HCT116 (cell line): ENCODE measurements around the gene SEMA5A. TPM values are rescaled to one million over a fixed set of nuclear protein-coding genes. Genes with fewer than 3 reads are reported as not detected.

Experiments
- ATAC-seq: fragments of 200-7000 bp; cut with Tn5 transposase; 2 replicates; pipeline ENCODE4 v1.9.1; 2020; ENCODE audit warnings: mild to moderate bottlenecking, moderate library complexity
- BruUV-seq: library from RNA; stranded (reverse); fragments of 400-500 nt; replicated peaks from 2 replicates; lab custom pipeline; 2021; lab: Mats Ljungman, UMichigan
- CTCF ChIA-PET: fragments of 300-600 bp; sonication (Branson Sonifier 250); formaldehyde crosslinking; loops from one replicate; lab custom pipeline; 2021; ENCODE audit warnings: antibody characterized with exemption; lab: Charles Lee
- POLR2A ChIA-PET: fragments of 300-600, 350-600 bp; sonication (Branson Sonifier 250); formaldehyde crosslinking; loops from one replicate; lab custom pipeline; 2021; ENCODE audit warnings: antibody characterized with exemption; lab: Charles Lee
- RAD21 ChIA-PET, 2 experiments: fragments of 300-600 bp; sonication (Branson Sonifier 250); formaldehyde crosslinking; loops; one replicate each; lab custom pipeline; 2023; ENCODE audit warnings: low total read pairs in 2 of 2; ENCODE audit not compliant: uncharacterized antibody in 2 of 2, unreplicated experiment in 2 of 2, low non-redundant PET in 1 of 2; lab: Charles Lee
- DNase-seq: peaks from one replicate; pipeline ENCODE4 v3.0.0-alpha.2; 2010; ENCODE audit warnings: low read depth, low spot score
- H2AFZ ChIP-seq: fragments of 200-600 bp; shearing (Covaris generic), sonication (generic); 2 replicates; pipeline ENCODE4 v1.6.1; 2017; ENCODE audit warnings: low read depth, mixed run types, mixed read lengths, antibody characterized with exemption, low read length; ENCODE audit not compliant: poor library complexity, severe bottlenecking
- H3K27ac ChIP-seq: 2 replicates; pipeline ENCODE4 v1.5.1; 2012; ENCODE audit warnings: low read depth, low read length
- H3K27me3 ChIP-seq: fragments of 200-600 bp; sonication (generic); 2 replicates; pipeline ENCODE4 v1.6.1; 2016; ENCODE audit warnings: mixed run types, low read length, mixed read lengths; ENCODE audit not compliant: insufficient read depth
- H3K36me3 ChIP-seq, 2 experiments: fragments of 200-500 bp in 1 of 2; fragments of 200-600 bp in 1 of 2; sonication (Bioruptor generic) in 1 of 2; sonication (generic) in 1 of 2; 2 replicates each; pipeline versions ENCODE4 v1.5.1 to v1.6.1; 2014 to 2016; ENCODE audit warnings: low read length in 2 of 2, inconsistent platforms in 1 of 2, mixed read lengths in 1 of 2, mixed run types in 1 of 2; ENCODE audit not compliant: insufficient read depth in 2 of 2, control insufficient read depth in 1 of 2
- H3K4me1 ChIP-seq, 2 experiments: fragments of 200-600 bp in 1 of 2; sonication (generic) in 1 of 2; 2 replicates each; pipeline versions ENCODE4 v1.5.1 to v1.6.1; 2012 to 2017; ENCODE audit warnings: low read length in 2 of 2, inconsistent platforms in 1 of 2, mild to moderate bottlenecking in 1 of 2, mixed read lengths in 1 of 2, mixed run types in 1 of 2, moderate library complexity in 1 of 2; ENCODE audit not compliant: insufficient read depth in 2 of 2, control insufficient read depth in 1 of 2
- H3K4me2 ChIP-seq: fragments of 200-600 bp; sonication (generic); 2 replicates; pipeline ENCODE4 v1.6.1; 2017; ENCODE audit warnings: mixed run types, low read length, mixed read lengths
- H3K4me3 ChIP-seq, 2 experiments: fragments of 200-600 bp in 1 of 2; sonication (generic) in 1 of 2; replicated peaks in 1 of 2; 2 replicates each; pipeline ENCODE4 v1.5.1; 2011 to 2016; ENCODE audit warnings: low read length in 2 of 2, control low read depth in 1 of 2, low read depth in 1 of 2, mild to moderate bottlenecking in 1 of 2, mixed read lengths in 1 of 2, mixed run types in 1 of 2
- H3K79me2 ChIP-seq: fragments of 200-600 bp; sonication (generic); 2 replicates; pipeline ENCODE4 v1.6.1; 2017; ENCODE audit warnings: mild to moderate bottlenecking, mixed run types, low read length, moderate library complexity, mixed read lengths; ENCODE audit not compliant: insufficient read depth
- H3K9ac ChIP-seq: fragments of 200-600 bp; sonication (generic); 2 replicates; pipeline ENCODE4 v1.6.1; 2016; ENCODE audit warnings: low read length, mixed read lengths
- H3K9me2 ChIP-seq: fragments of 200-600 bp; sonication (generic), shearing (Covaris generic); 2 replicates; pipeline ENCODE4 v1.6.1; 2017; ENCODE audit warnings: mixed run types, mild to moderate bottlenecking, moderate library complexity; ENCODE audit not compliant: insufficient read depth
- H3K9me3 ChIP-seq, 2 experiments: fragments of 200-500 bp in 1 of 2; fragments of 200-600 bp in 1 of 2; sonication (Bioruptor generic) in 1 of 2; sonication (generic) in 1 of 2; 2 replicates each; pipeline ENCODE4 v1.6.1; 2014 to 2017; ENCODE audit warnings: low read length in 2 of 2, mixed read lengths in 2 of 2, inconsistent platforms in 1 of 2, low read depth in 1 of 2, mild to moderate bottlenecking in 1 of 2, mixed run types in 1 of 2, moderate library complexity in 1 of 2; ENCODE audit not compliant: control insufficient read depth in 1 of 2, insufficient read depth in 1 of 2
- H4K20me1 ChIP-seq: fragments of 200-600 bp; sonication (generic), shearing (Covaris generic); 2 replicates; pipeline ENCODE4 v1.6.1; 2017; ENCODE audit warnings: mixed run types, mild to moderate bottlenecking, moderate library complexity; ENCODE audit not compliant: insufficient read depth
- ATF3 ChIP-seq: IDR thresholded peaks from 2 replicates; pipeline ENCODE4 v1.6.1; 2012
- CBX3 ChIP-seq: IDR thresholded peaks from 2 replicates; pipeline ENCODE4 v1.6.1; 2012; ENCODE audit warnings: low read depth
- CEBPB ChIP-seq: IDR thresholded peaks from 2 replicates; pipeline ENCODE4 v1.6.1; 2012; ENCODE audit warnings: low read depth
- CTCF ChIP-seq, 3 experiments: fragments of 200-600 bp in 1 of 3; sonication (generic) in 1 of 3; IDR thresholded peaks in 2 of 3; conservative IDR thresholded peaks in 1 of 3; 2 replicates each; pipeline ENCODE4 v1.5.1; 2012 to 2017; ENCODE audit warnings: low read depth in 2 of 3, low read length in 2 of 3, antibody characterized with exemption in 1 of 3, borderline replicate concordance in 1 of 3, control low read depth in 1 of 3, mild to moderate bottlenecking in 1 of 3, mixed read lengths in 1 of 3, mixed run types in 1 of 3, moderate library complexity in 1 of 3; ENCODE audit not compliant: insufficient read depth in 1 of 3
- EGR1 ChIP-seq: IDR thresholded peaks from 2 replicates; pipeline ENCODE4 v1.6.1; 2012; ENCODE audit warnings: low read depth
- ELF1 ChIP-seq: IDR thresholded peaks from 2 replicates; pipeline ENCODE4 v1.6.1; 2012; ENCODE audit warnings: low read depth, borderline replicate concordance
- EZH2 ChIP-seq: fragments of 200-600 bp; sonication (generic); IDR thresholded peaks from 2 replicates; pipeline ENCODE4 v1.6.1; 2017; ENCODE audit warnings: antibody characterized with exemption, mixed run types
- FOSL1 ChIP-seq: IDR thresholded peaks from 2 replicates; pipeline ENCODE4 v1.6.1; 2012; ENCODE audit warnings: low read depth
- JUND ChIP-seq: IDR thresholded peaks from 2 replicates; pipeline ENCODE4 v1.6.1; 2012
- POLR2A ChIP-seq: IDR thresholded peaks from 2 replicates; pipeline ENCODE4 v1.7.0; 2011; ENCODE audit warnings: borderline replicate concordance; ENCODE audit not compliant: insufficient read depth, insufficient read length; ENCODE audit errors: extremely low read depth
- POLR2AphosphoS5 ChIP-seq: IDR thresholded peaks from 2 replicates; pipeline ENCODE4 v1.6.1; 2011; ENCODE audit warnings: mild to moderate bottlenecking, low read depth, low read length, moderate library complexity
- SIN3A ChIP-seq: IDR thresholded peaks from 2 replicates; pipeline ENCODE4 v1.6.1; 2012; ENCODE audit warnings: low read depth
- SP1 ChIP-seq: IDR thresholded peaks from 2 replicates; pipeline ENCODE4 v1.6.1; 2012; ENCODE audit warnings: low read depth
- ZBTB33 ChIP-seq: IDR thresholded peaks from 2 replicates; pipeline ENCODE4 v1.6.1; 2011; ENCODE audit warnings: mild to moderate bottlenecking, low read length, moderate library complexity; ENCODE audit not compliant: insufficient replicate concordance; ENCODE audit errors: extremely low read depth
- ZFX ChIP-seq: fragments of 450-650 bp; IDR thresholded peaks from 2 replicates; pipeline ENCODE4 v1.6.1; 2017
- intact Hi-C: fragments of 100-400 bp; cut with micrococcal nuclease; formaldehyde crosslinking; loops from 2 replicates; pipeline ENCODE4 v1.10.0; 2022
- total RNA-seq: library from RNA; stranded (reverse); gene quantifications from one replicate; pipeline ENCODE4 v1.2.1, GENCODE V29; 2021; ENCODE audit not compliant: unreplicated experiment

Gene SEMA5A
- total RNA-seq, 1 experiment from 2014 or later: 0.02 TPM

DNA sequence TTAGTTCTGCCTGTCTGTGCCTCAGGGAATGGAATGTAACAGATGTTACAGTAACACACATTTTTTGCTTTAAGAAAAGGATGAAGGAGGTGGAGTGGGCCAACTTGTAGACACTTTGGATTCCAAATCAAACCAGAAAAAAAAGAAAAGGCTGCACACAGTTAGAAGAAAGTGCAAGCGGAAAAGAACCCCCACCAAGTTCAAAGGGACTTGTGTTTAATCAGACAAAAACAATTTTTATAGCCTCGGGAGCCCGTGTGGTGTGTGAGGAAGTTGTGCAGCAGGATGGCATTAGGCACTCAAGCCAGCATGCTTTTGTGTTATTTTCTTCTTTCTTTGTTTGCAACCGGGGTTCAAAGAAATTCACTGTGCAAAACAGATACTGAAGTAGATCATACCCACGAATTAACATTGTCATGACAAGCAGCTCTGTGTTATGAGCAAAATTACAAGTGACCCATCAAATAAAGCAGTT is 189.5 kb downstream of the SEMA5A start:
- H2AFZ ChIP-seq: no peak overlapping the region
- H3K9me3 ChIP-seq: peaks cover 12 to 21% of the 10 kb centered on the region in 2 experiments; a peak in 2 of 4 replicates
- intact Hi-C loops: no loop called here
- H3K9ac ChIP-seq: no peak overlapping the region
- no peak for DNase-seq
- H3K27ac ChIP-seq: no peak overlapping the region
- H3K4me3 ChIP-seq: no peak overlapping the region
- H3K9me2 ChIP-seq: no peaks in the 10 kb centered on the region
- BruUV-seq: no TSS peak
- no peaks in the 10 kb centered on the region for H4K20me1 ChIP-seq
- no peaks in the 10 kb centered on the region for H3K27me3 ChIP-seq
- H3K36me3 ChIP-seq: no peaks in the 10 kb centered on the region
- no peaks in the 10 kb centered on the region for H3K79me2 ChIP-seq
- H3K4me2 ChIP-seq: no peak overlapping the region
- RAD21 ChIA-PET: no interaction called here
- POLR2A ChIA-PET: no interaction called here
- TF ChIP-seq ATF3 (no peak), SP1 (no peak), POLR2AphosphoS5 (no peak), POLR2A (no peak), SIN3A (no peak), CEBPB (no peak), ZFX (no peak), ZBTB33 (no peak), ELF1 (no peak), EGR1 (no peak), CBX3 (no peak), CTCF (IDR thresholded peaks at IDR 0.05 in 2 of 3, conservative IDR thresholded peaks at IDR 0.05 in 1 of 3; ENCODE audit: borderline replicate concordance in 1 of 3, insufficient read depth in 1 of 3, low read depth in 2 of 3, low read length in 2 of 3) (no peak), FOSL1 (no peak), EZH2 (no peak), JUND (no peak)
- CTCF ChIA-PET: no interaction called here
- no peaks in the 10 kb centered on the region for H3K4me1 ChIP-seq
- no peak for ATAC-seq
